Immature natural killer cell (primary cell): ENCODE data around the gene NHSL2. TPM values are rescaled to one million over a fixed set of nuclear protein-coding genes. Genes with fewer than 3 reads are reported as not detected.

Source experiments
- DNase-seq, 3 donors: peaks; one replicate each; pipeline ENCODE4 v3.0.0; 2022; ENCODE audit warnings: mixed read lengths in 1 of 3
- H3K27ac Mint-ChIP-seq, 6 donors: one replicate each; pipeline ENCODE4 v1.8.0; 2020; ENCODE audit warnings: mixed read lengths in 6 of 6, mild to moderate bottlenecking in 5 of 6, inconsistent platforms in 4 of 6, moderate library complexity in 3 of 6
- H3K27me3 Mint-ChIP-seq, 3 donors: one replicate each; pipeline ENCODE4 v1.8.0; 2020 to 2021; ENCODE audit warnings: low read depth in 3 of 3, mild to moderate bottlenecking in 3 of 3, mixed read lengths in 3 of 3, moderate library complexity in 3 of 3, inconsistent platforms in 1 of 3
- H3K36me3 Mint-ChIP-seq, 3 donors: one replicate each; pipeline ENCODE4 v1.8.0; 2020; ENCODE audit warnings: mixed read lengths in 3 of 3, inconsistent platforms in 2 of 3, mild to moderate bottlenecking in 2 of 3
- H3K4me1 Mint-ChIP-seq, 2 donors: one replicate each; pipeline ENCODE4 v1.8.0; 2020; ENCODE audit warnings: inconsistent platforms in 2 of 2, mild to moderate bottlenecking in 2 of 2, mixed read lengths in 2 of 2, moderate library complexity in 1 of 2
- H3K4me3 Mint-ChIP-seq, 5 donors: one replicate each; pipeline ENCODE4 v1.8.0; 2020; ENCODE audit warnings: mild to moderate bottlenecking in 5 of 5, mixed read lengths in 5 of 5, inconsistent platforms in 3 of 5, moderate library complexity in 3 of 5
- H3K9me3 Mint-ChIP-seq, 6 donors: one replicate each; pipeline ENCODE4 v1.8.0; 2020; ENCODE audit warnings: mild to moderate bottlenecking in 6 of 6, mixed read lengths in 6 of 6, inconsistent platforms in 4 of 6, moderate library complexity in 3 of 6
- polyA plus RNA-seq, 3 donors: library from polyadenylated mRNA; unstranded; fragments of 300-500 nt; fragmentation: Illumina TruSeq; gene quantifications; one replicate each; pipeline ENCODE4 v1.2.3, GENCODE V29; 2021

NHSL2 gene
- polyA plus RNA-seq, 3 donors from 2014 or later = 10.2 to 29.0 (median 10.6) TPM

- peaks cover 10 to 11% of the 10 kb centered on the region in 2 donors for H3K4me1 Mint-ChIP-seq
- peaks cover 5 to 17% (median 13%) of the 10 kb centered on the region in 3 donors for H3K27me3 Mint-ChIP-seq
- no peak for DNase-seq
- H3K36me3 Mint-ChIP-seq = no peaks in the 10 kb centered on the region
- H3K4me3 Mint-ChIP-seq = no peak overlapping the region
- no peaks in the 10 kb centered on the region for H3K9me3 Mint-ChIP-seq
- H3K27ac Mint-ChIP-seq = no peak overlapping the region
Measured at GRCh38 chrX:72020788-72021187, 110.1 kb downstream of the NHSL2 start.

- no peaks in the 10 kb centered on the region for H3K9me3 Mint-ChIP-seq
- no peaks in the 10 kb centered on the region for H3K36me3 Mint-ChIP-seq
- H3K27me3 Mint-ChIP-seq = peaks cover 2 to 11% (median 11%) of the 10 kb centered on the region in 3 donors
- H3K27ac Mint-ChIP-seq = no peak overlapping the region
- DNase-seq = peak; percentile 6 to 25 (median 14)
- no peak overlapping the region for H3K4me3 Mint-ChIP-seq
- H3K4me1 Mint-ChIP-seq = peaks cover 10 to 17% of the 10 kb centered on the region in 2 donors
Measured at GRCh38 chrX:72021975-72022374, 111.3 kb downstream of the NHSL2 start.

- no peak for DNase-seq
- Mint-ChIP-seq H3K4me3 (no peak overlapping the region), H3K9me3 (no peaks in the 10 kb centered on the region), H3K36me3 (no peaks in the 10 kb centered on the region), H3K4me1 (peaks cover 10 to 17% of the 10 kb centered on the region in 2 donors), H3K27me3 (peaks cover 2 to 10% (median 9%) of the 10 kb centered on the region in 3 donors), H3K27ac (no peak overlapping the region)
Measured at GRCh38 chrX:72023071-72023470, 112.4 kb downstream of the NHSL2 start.

GRCh38 chrX:72025236-72025770 is 114.7 kb downstream of the NHSL2 start:
- H3K4me3 Mint-ChIP-seq = no peak overlapping the region
- H3K9me3 Mint-ChIP-seq = no peaks in the 10 kb centered on the region
- no peak overlapping the region for H3K27ac Mint-ChIP-seq
- no peak for DNase-seq
- no peaks in the 10 kb centered on the region for H3K36me3 Mint-ChIP-seq
- peaks cover 2 to 9% (median 8%) of the 10 kb centered on the region in 3 donors for H3K27me3 Mint-ChIP-seq
- H3K4me1 Mint-ChIP-seq = peaks cover 4 to 9% of the 10 kb centered on the region in 2 donors

GRCh38 chrX:72026341-72027023 is 115.8 kb downstream of the NHSL2 start:
- Mint-ChIP-seq H3K27ac (peak overlapping the region in 2 of 6 donors; percentile 8 to 32), H3K27me3 (peaks cover 0 to 9% (median 8%) of the 10 kb centered on the region in 3 donors)
- peak in 1 of 3 donors; percentile 8 for DNase-seq

GRCh38 chrX:72027024-72027913 is 116.6 kb downstream of the NHSL2 start:
- Mint-ChIP-seq H3K36me3 (no peaks in the 10 kb centered on the region), H3K4me3 (no peak overlapping the region), H3K27me3 (peaks cover 0 to 11% (median 4%) of the 10 kb centered on the region in 3 donors), H3K4me1 (peaks cover 0 to 6% of the 10 kb centered on the region in 2 donors), H3K9me3 (no peaks in the 10 kb centered on the region), H3K27ac (peak overlapping the region in 2 of 6 donors; percentile 8 to 32)
- DNase-seq = no peak

More at GRCh38 chrX:72026341-72027023, 115.8 kb downstream of the NHSL2 start:
- H3K36me3 Mint-ChIP-seq = no peaks in the 10 kb centered on the region
- no peaks in the 10 kb centered on the region for H3K9me3 Mint-ChIP-seq
- no peak overlapping the region for H3K4me3 Mint-ChIP-seq
- H3K4me1 Mint-ChIP-seq = peaks cover 4 to 7% of the 10 kb centered on the region in 2 donors

- H3K9me3 Mint-ChIP-seq = no peaks in the 10 kb centered on the region
- H3K27ac Mint-ChIP-seq = no peak overlapping the region
- H3K4me1 Mint-ChIP-seq = peaks cover 0 to 6% of the 10 kb centered on the region in 2 donors
- H3K36me3 Mint-ChIP-seq = no peaks in the 10 kb centered on the region
- no peak overlapping the region for H3K4me3 Mint-ChIP-seq
- peaks cover 0 to 8% (median 4%) of the 10 kb centered on the region in 3 donors for H3K27me3 Mint-ChIP-seq
- DNase-seq = no peak
Measured at GRCh38 chrX:72027914-72028307, 117.3 kb downstream of the NHSL2 start.

GRCh38 chrX:72028701-72029470 is 118.2 kb downstream of the NHSL2 start:
- no peak overlapping the region for H3K27ac Mint-ChIP-seq
- H3K27me3 Mint-ChIP-seq = peaks cover 0 to 12% (median 6%) of the 10 kb centered on the region in 3 donors
- H3K4me1 Mint-ChIP-seq = peaks cover 0 to 6% of the 10 kb centered on the region in 2 donors
- H3K9me3 Mint-ChIP-seq = no peaks in the 10 kb centered on the region
- no peaks in the 10 kb centered on the region for H3K36me3 Mint-ChIP-seq
- no peak overlapping the region for H3K4me3 Mint-ChIP-seq
- DNase-seq = no peak

- H3K27ac Mint-ChIP-seq = no peak overlapping the region
- H3K4me1 Mint-ChIP-seq = peaks cover 0 to 6% of the 10 kb centered on the region in 2 donors
- peaks cover 0 to 9% (median 6%) of the 10 kb centered on the region in 3 donors for H3K27me3 Mint-ChIP-seq
- H3K36me3 Mint-ChIP-seq = no peaks in the 10 kb centered on the region
- no peak for DNase-seq
- H3K9me3 Mint-ChIP-seq = no peaks in the 10 kb centered on the region
- no peak overlapping the region for H3K4me3 Mint-ChIP-seq
Measured at GRCh38 chrX:72029483-72030411, 119.1 kb downstream of the NHSL2 start.

GRCh38 chrX:72030431-72030830 is 119.8 kb downstream of the NHSL2 start:
- H3K4me3 Mint-ChIP-seq = no peak overlapping the region
- peaks cover 0 to 6% of the 10 kb centered on the region in 2 donors for H3K4me1 Mint-ChIP-seq
- H3K9me3 Mint-ChIP-seq = no peaks in the 10 kb centered on the region
- H3K36me3 Mint-ChIP-seq = no peaks in the 10 kb centered on the region
- H3K27ac Mint-ChIP-seq = no peak overlapping the region
- DNase-seq = no peak
- H3K27me3 Mint-ChIP-seq = peaks cover 0 to 11% (median 10%) of the 10 kb centered on the region in 3 donors

- Mint-ChIP-seq H3K27me3 (peaks cover 0 to 14% (median 10%) of the 10 kb centered on the region in 3 donors), H3K27ac (no peak overlapping the region), H3K4me3 (no peak overlapping the region), H3K4me1 (peaks cover 0 to 6% of the 10 kb centered on the region in 2 donors), H3K9me3 (no peaks in the 10 kb centered on the region), H3K36me3 (no peaks in the 10 kb centered on the region)
- DNase-seq = no peak
Measured at GRCh38 chrX:72031118-72031517, 120.5 kb downstream of the NHSL2 start.

- H3K27ac Mint-ChIP-seq = no peak overlapping the region
- peaks cover 2 to 18% (median 11%) of the 10 kb centered on the region in 3 donors for H3K27me3 Mint-ChIP-seq
- H3K36me3 Mint-ChIP-seq = peaks cover 0 to 4% (median 3%) of the 10 kb centered on the region in 3 donors
- no peaks in the 10 kb centered on the region for H3K9me3 Mint-ChIP-seq
- no peak for DNase-seq
- peaks cover 0 to 3% of the 10 kb centered on the region in 2 donors for H3K4me1 Mint-ChIP-seq
- H3K4me3 Mint-ChIP-seq = no peak overlapping the region
Measured at GRCh38 chrX:72031634-72032033, 121.0 kb downstream of the NHSL2 start.
